Measurements from ENCODE around the gene KANK3. TPM values are rescaled to one million over a fixed set of nuclear protein-coding genes. Genes with fewer than 3 reads are reported as not detected.

KANK3 gene
- total and polyA plus RNA-seq, 9 of the 15 experiments (the other 6 are each of a cell fraction or from before 2014, with no cell fraction given), result 0.03 to 0.40 (median 0.08) TPM; not detected in 6

GRCh38 chr19:8321067-8321985, 21.7 kb downstream of the KANK3 start, which contains the start of the genes NDUFA7 and RPS28 (continued):
- TF ChIP-seq MTA1 (IDR thresholded peaks at IDR 0.05; ENCODE audit: borderline replicate concordance) (peak; percentile 96), ZSCAN32 (CRISPR knock-in tag; IDR thresholded peaks at IDR 0.05) (no peak), CBX3 (IDR thresholded peaks at IDR 0.05; ENCODE audit: borderline replicate concordance in 1 of 2, low read length in 2 of 2) (no peak), ZBTB7A (IDR thresholded peaks at IDR 0.05; ENCODE audit: borderline replicate concordance, control insufficient read depth, low read depth, low read length) (no peak), FOXM1 (IDR thresholded peaks at IDR 0.05; ENCODE audit: low read depth) (no peak), FOXM1 (CRISPR knock-in tag; IDR thresholded peaks at IDR 0.05; ENCODE audit: low read depth) (0 out of 2 replicates have a peak, but pooled peaks have one; percentile 79), RERE (CRISPR knock-in tag; IDR thresholded peaks at IDR 0.05; ENCODE audit: borderline replicate concordance) (no peak), SP1 (CRISPR knock-in tag; IDR thresholded peaks at IDR 0.05) (peak; percentile 95), ZBTB5 (IDR thresholded peaks at IDR 0.05) (no peak), CTCF (IDR thresholded peaks at IDR 0.05 in 2 of 3, conservative IDR thresholded peaks at IDR 0.05 in 1 of 3; ENCODE audit: insufficient read depth in 2 of 3, low read depth in 1 of 3, low read length in 3 of 3) (peak in 2 of 3 experiments; percentile 37 to 62; a peak in 3 of 6 replicates), GTF3C2 (IDR thresholded peaks at IDR 0.05; ENCODE audit: borderline replicate concordance, extremely low read depth, insufficient read length) (no peak), STAT5B (CRISPR knock-in tag; IDR thresholded peaks at IDR 0.05) (no peak), EP300 (IDR thresholded peaks at IDR 0.05; ENCODE audit: low read length) (no peak), CREM (IDR thresholded peaks at IDR 0.05; ENCODE audit: low read depth) (peak; percentile 99)

Data from K562 (cell line).